ENCODE measurements around the gene CA12. TPM values are rescaled to one million over a fixed set of nuclear protein-coding genes. Genes with fewer than 3 reads are reported as not detected.
A peak's percentile ranks its signal among the peaks of the same experiment; 100 is the strongest.

Gene CA12
- total RNA-seq, 2 donors from 2014 or later, result 0.95 TPM; not detected in 1

- DNase-seq (ENCODE audit: low spot score in 2 of 2) (no peak), ATAC-seq (no peak)
- Mint-ChIP-seq H3K36me3 (peaks cover 0 to 13% of the 10 kb centered on the region in 2 donors), H3K9me3 (peaks cover 0 to 8% of the 10 kb centered on the region in 2 donors), H3K27ac (no peak overlapping the region)
Observed at GRCh38 chr15:63387748-63388493, 6.3 kb upstream of the CA12 start.

- Mint-ChIP-seq H3K27ac (no peak overlapping the region), H3K9me3 (peaks cover 0 to 8% of the 10 kb centered on the region in 2 donors), H3K36me3 (peaks cover 0 to 13% of the 10 kb centered on the region in 2 donors)
- ATAC-seq, result no peak
- DNase-seq (ENCODE audit: low spot score in 2 of 2), result no peak
Observed at GRCh38 chr15:63385911-63386531, 4.4 kb upstream of the CA12 start.

- Mint-ChIP-seq H3K36me3 (peaks cover 0 to 13% of the 10 kb centered on the region in 2 donors), H3K9me3 (peaks cover 0 to 8% of the 10 kb centered on the region in 2 donors), H3K27ac (peak overlapping the region in 1 of 2 donors; percentile 69)
Observed at GRCh38 chr15:63384906-63385305, 3.3 kb upstream of the CA12 start.

GRCh38 chr15:63382966-63383710 is 1.5 kb upstream of the CA12 start:
- peaks cover 0 to 8% of the 10 kb centered on the region in 2 donors for H3K9me3 Mint-ChIP-seq
- DNase-seq (ENCODE audit: low spot score in 2 of 2), result no peak
- H3K36me3 Mint-ChIP-seq, result peaks cover 0 to 13% of the 10 kb centered on the region in 2 donors
- peak; percentile 70 to 76 for ATAC-seq
- no peak overlapping the region for H3K27ac Mint-ChIP-seq

More at GRCh38 chr15:63384906-63385305, 3.3 kb upstream of the CA12 start:
- ATAC-seq (no peak), DNase-seq (ENCODE audit: low spot score in 2 of 2) (no peak)

- DNase-seq (ENCODE audit: low spot score in 2 of 2) (no peak), ATAC-seq (peak in 1 of 2 donors; percentile 27)
- no peak overlapping the region for H3K27ac Mint-ChIP-seq
- peaks cover 0 to 9% of the 10 kb centered on the region in 2 donors for H3K36me3 Mint-ChIP-seq
- peaks cover 0 to 8% of the 10 kb centered on the region in 2 donors for H3K9me3 Mint-ChIP-seq
Observed at GRCh38 chr15:63380808-63381282, 801 bp downstream of the CA12 start.

GRCh38 chr15:63380151-63380807 is 1.4 kb downstream of the CA12 start:
- no peak for DNase-seq (ENCODE audit: low spot score in 2 of 2)
- no peak overlapping the region for H3K27ac Mint-ChIP-seq
- peaks cover 0 to 2% of the 10 kb centered on the region in 2 donors for H3K9me3 Mint-ChIP-seq
- no peak for ATAC-seq
- peaks cover 0 to 3% of the 10 kb centered on the region in 2 donors for H3K36me3 Mint-ChIP-seq

- no peak for DNase-seq (ENCODE audit: low spot score in 2 of 2)
- H3K27ac Mint-ChIP-seq, result no peak overlapping the region
- ATAC-seq, result no peak
- H3K9me3 Mint-ChIP-seq, result no peaks in the 10 kb centered on the region
- H3K36me3 Mint-ChIP-seq, result no peaks in the 10 kb centered on the region
Observed at GRCh38 chr15:63379492-63380150, 2.0 kb downstream of the CA12 start.

- no peaks in the 10 kb centered on the region for H3K9me3 Mint-ChIP-seq
- no peak overlapping the region for H3K27ac Mint-ChIP-seq
- no peaks in the 10 kb centered on the region for H3K36me3 Mint-ChIP-seq
- no peak for ATAC-seq
- no peak for DNase-seq (ENCODE audit: low spot score in 2 of 2)
Observed at GRCh38 chr15:63378946-63379345, 2.7 kb downstream of the CA12 start.

GRCh38 chr15:63374686-63375520 is 6.7 kb downstream of the CA12 start:
- DNase-seq (ENCODE audit: low spot score in 2 of 2) (peak in 1 of 2 donors; percentile 41), ATAC-seq (peak; percentile 44 to 74)
- H3K27ac Mint-ChIP-seq, result peak overlapping the region; percentile 50 to 89
- no peaks in the 10 kb centered on the region for H3K36me3 Mint-ChIP-seq
- H3K9me3 Mint-ChIP-seq, result no peaks in the 10 kb centered on the region

- DNase-seq (ENCODE audit: low spot score in 2 of 2) (no peak), ATAC-seq (no peak)
- Mint-ChIP-seq H3K36me3 (no peaks in the 10 kb centered on the region), H3K27ac (peak overlapping the region in 1 of 2 donors; percentile 47), H3K9me3 (no peaks in the 10 kb centered on the region)
Observed at GRCh38 chr15:63373866-63374548, 7.6 kb downstream of the CA12 start.

- DNase-seq (ENCODE audit: low spot score in 2 of 2), result no peak
- Mint-ChIP-seq H3K27ac (no peak overlapping the region), H3K36me3 (no peaks in the 10 kb centered on the region), H3K9me3 (no peaks in the 10 kb centered on the region)
- no peak for ATAC-seq
Observed at GRCh38 chr15:63373330-63373729, 8.3 kb downstream of the CA12 start.

- no peaks in the 10 kb centered on the region for H3K36me3 Mint-ChIP-seq
- no peaks in the 10 kb centered on the region for H3K9me3 Mint-ChIP-seq
- no peak overlapping the region for H3K27ac Mint-ChIP-seq
- no peak for ATAC-seq
- DNase-seq (ENCODE audit: low spot score in 2 of 2), result no peak
Observed at GRCh38 chr15:63372753-63373152, 8.9 kb downstream of the CA12 start.

- no peaks in the 10 kb centered on the region for H3K36me3 Mint-ChIP-seq
- peak overlapping the region in 1 of 2 donors; percentile 50 for H3K27ac Mint-ChIP-seq
- no peaks in the 10 kb centered on the region for H3K9me3 Mint-ChIP-seq
- peak; percentile 47 to 66 for ATAC-seq
- DNase-seq (ENCODE audit: low spot score in 2 of 2), result peak in 1 of 2 donors; percentile 27
Observed at GRCh38 chr15:63372018-63372705, 9.5 kb downstream of the CA12 start.

- DNase-seq (ENCODE audit: low spot score in 2 of 2) (no peak), ATAC-seq (peak in 1 of 2 donors; percentile 36)
- no peaks in the 10 kb centered on the region for H3K36me3 Mint-ChIP-seq
- H3K9me3 Mint-ChIP-seq, result no peaks in the 10 kb centered on the region
- H3K27ac Mint-ChIP-seq, result no peak overlapping the region
Observed at GRCh38 chr15:63371297-63371918, 10.2 kb downstream of the CA12 start.
